GM12801 (cell line): ENCODE data around the gene LCA5.

Experiments used
- CTCF ChIP-seq: IDR thresholded peaks from one replicate; pipeline ENCODE4 v1.5.1; 2011; ENCODE audit warnings: control low read depth; ENCODE audit not compliant: insufficient read length; ENCODE audit errors: extremely low read depth

The LCA5 gene

DNA sequence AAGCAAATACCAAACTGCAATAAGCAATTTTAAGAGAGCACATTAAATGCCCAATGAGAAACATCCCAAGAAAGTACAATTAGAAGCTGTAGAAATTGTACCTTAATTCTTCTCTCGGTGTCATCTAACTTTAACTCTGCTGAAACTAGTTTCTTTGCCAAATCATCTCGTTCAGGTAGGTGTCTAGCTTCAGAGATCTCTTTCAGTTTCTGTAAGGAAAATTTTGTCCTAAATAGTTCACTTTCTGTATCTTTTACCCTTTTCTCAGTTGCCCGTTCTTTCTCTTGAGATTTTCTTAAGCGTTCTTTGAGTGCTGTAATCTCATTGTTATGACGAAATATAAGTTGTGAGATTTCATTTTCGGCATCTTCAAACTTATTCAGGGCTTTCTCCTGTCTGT, 24.1 kb downstream of the LCA5 start:
- no peak for TF ChIP-seq CTCF

GRCh38 chr6:79512014-79512413, 25.2 kb downstream of the LCA5 start:
- no peak for TF ChIP-seq CTCF

- TF ChIP-seq CTCF: no peak
These were observed 26.5 kb downstream of the LCA5 start for GRCh38 chr6:79510707-79511106.

DNA sequence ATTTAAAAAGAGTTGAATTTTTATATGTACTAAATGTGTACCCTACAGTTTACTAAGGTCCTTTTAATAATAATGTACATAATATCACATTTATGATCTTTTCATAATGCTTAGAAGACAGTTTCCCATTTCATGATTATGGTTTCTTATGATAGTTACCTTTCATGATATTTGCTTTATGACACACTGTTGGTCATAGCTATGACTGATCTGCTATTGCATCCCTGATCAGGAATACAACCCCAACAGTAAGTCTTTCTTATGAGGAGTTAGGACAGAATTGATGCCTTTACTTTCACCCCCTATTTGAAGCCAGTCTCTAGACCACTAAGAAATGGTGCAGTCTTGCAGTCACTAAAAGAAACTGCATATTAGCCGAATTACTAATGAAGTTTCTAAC, 31.0 kb downstream of the LCA5 start:
- no peak for TF ChIP-seq CTCF

- TF ChIP-seq CTCF: no peak
These were observed 32.9 kb downstream of the LCA5 start for GRCh38 chr6:79504372-79504771.

GRCh38 chr6:79498842-79499241, 38.4 kb downstream of the LCA5 start:
- TF ChIP-seq CTCF: no peak

- no peak for TF ChIP-seq CTCF
These were observed 42.0 kb downstream of the LCA5 start for GRCh38 chr6:79495246-79495645.

DNA sequence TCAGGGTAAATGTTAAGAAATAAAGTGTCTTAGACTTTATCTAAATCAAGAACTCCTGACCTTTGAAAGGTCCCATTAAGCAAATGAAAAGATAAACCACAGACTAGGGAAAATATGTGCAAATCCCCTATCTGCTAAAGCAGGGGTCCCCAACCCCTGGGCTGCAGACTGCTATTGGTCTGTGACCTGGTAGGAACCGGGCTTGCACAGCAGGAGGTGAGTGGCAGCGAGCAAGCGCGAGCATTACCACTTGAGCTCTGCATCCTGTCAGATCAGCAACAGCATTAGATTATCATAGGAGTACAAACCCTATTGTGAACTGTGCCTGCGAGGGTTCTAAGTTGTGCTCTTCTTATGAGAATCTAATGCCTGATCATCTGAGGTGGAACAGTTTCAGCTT, 42.4 kb downstream of the LCA5 start:
- TF ChIP-seq CTCF: no peak
